Midbrain (tissue), 1 donor: ENCODE measurements around the gene ADAMTSL1.
A peak's percentile ranks its signal among the peaks of the same experiment; 100 is the strongest.
"Not testable (repeated sequence)": the region's sequence is repeated elsewhere in the genome, so short reads cannot be mapped to it uniquely, and the experiment has no call there.

ENCODE experiments used
- DNase-seq: peaks from one replicate; lab custom pipeline; 2025; lab: John Stamatoyannopoulos, UW

Gene ADAMTSL1

GRCh38 chr9:18863791-18864190 is 389.8 kb downstream of the ADAMTSL1 start:
- DNase-seq, result no peak

DNA sequence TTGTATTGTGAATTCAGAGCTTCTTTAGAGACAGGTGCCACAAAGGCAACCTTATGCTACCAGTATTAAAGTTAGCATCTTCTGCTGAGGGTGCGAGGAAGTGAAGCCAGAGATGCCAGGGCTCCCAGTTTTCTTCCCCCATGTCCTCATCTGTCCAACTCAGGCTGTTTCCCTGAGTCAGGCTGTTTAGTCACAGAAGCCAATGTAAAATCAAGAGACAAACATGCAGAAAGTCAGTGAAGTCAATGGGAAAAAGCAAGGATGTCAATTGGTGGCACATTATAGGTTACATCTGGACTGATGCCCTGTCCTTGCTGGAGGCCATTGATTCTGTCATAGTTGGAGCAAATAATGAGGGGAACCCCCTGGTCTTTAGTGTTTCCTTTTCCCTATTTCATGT is 390.6 kb downstream of the ADAMTSL1 start:
- DNase-seq, result no peak

DNA sequence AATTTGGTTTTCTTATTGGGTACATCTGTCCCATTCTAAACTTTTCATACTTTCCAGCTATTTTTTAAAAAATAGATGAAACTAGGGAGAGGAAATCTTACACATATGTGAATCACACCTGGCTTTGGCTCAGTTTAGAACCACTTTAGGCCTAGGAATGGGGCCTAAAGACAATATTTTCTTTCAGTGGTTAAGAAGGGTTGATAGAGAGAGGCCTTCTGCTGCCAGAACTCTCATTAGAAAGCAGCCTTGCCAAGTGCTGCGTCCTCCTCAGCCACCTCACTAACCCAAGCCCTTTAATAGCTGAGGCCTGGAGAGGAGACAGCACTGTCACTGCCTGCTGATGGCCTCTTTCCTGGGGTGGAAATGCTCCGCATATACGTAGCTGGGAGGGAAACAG is 391.6 kb downstream of the ADAMTSL1 start:
- DNase-seq, result no peak

GRCh38 chr9:18866121-18866831 is 392.3 kb downstream of the ADAMTSL1 start:
- no peak for DNase-seq

DNA sequence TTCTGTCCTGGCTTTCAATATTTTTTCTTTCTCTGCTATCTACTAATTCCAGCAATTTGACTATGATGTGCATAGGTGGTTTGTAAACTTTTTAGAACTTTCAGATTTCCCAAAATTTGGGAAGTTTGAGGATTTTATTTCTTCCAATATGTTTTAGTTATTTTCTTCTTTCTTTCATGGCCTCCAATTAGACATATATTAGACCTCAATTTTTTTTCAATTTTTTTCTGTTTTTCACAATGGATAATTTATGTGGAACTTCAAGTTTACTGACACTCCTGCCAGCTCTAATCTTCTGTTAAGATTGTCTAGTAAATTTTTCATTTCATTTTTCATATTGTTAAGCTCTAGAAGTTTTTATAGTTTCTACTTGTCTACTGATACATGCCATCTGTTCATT is 395.8 kb downstream of the ADAMTSL1 start:
- no peak for DNase-seq

DNA sequence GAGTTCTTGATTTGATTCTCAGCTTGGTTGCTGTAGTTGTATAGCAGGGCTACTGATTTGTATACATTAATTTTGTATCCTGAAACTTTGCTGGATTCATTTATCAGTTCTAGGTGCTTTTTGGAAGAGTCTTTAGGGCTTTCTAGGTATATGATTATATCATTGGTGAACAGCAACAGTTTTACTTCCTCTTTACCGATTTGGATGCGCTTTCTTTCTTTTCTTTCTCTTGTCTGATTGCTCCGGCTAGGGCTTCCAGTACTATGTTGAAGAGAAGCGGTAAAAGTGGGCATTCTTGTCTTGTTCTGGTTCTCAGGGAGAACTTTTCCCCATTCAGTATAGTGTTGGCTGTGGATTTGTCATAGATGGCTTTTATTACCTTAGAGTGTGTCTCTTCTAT is 400.1 kb downstream of the ADAMTSL1 start:
- DNase-seq, result no peak

DNA sequence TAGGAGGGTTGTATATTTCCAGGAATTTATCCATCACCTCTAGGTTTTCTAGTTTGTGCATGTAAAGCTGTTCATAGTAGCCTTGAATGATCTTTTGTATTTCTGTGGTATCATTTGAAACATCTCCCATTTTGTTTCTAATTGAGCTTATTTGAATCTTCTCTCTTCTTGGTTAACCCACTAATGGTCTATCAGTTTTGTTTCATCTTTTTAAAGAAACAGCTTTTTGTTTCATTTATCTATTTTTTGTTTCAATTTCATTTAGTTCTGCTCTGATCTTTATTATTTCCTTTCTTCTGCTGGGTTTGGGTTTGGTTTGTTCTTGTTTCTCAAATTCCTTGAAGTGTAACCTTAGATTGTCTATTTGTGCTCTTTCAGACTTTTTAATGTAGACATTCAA is 401.0 kb downstream of the ADAMTSL1 start:
- DNase-seq, result not testable (repeated sequence)

GRCh38 chr9:18877984-18878383 is 404.0 kb downstream of the ADAMTSL1 start:
- DNase-seq, result no peak

- DNase-seq, result peak; percentile 21
Measured at GRCh38 chr9:18881758-18882157, 407.8 kb downstream of the ADAMTSL1 start.

DNA sequence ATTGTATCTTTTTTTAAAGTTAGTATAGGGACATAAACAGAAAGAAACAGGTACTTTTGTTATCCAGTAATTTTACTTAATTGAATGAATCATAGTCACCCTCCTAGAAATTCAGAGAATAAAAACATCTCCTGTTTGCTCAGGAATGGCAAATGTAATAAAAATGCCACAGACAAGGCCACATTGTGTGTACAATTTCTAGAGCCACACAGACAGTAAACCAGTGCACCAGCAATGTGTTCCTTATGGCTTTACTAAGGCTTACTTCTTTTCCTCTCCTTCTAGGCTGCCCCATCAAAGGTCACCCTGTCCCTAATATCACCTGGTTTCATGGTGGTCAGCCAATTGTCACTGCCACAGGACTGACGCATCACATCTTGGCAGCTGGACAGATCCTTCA is 413.6 kb downstream of the ADAMTSL1 start:
- no peak for DNase-seq

- no peak for DNase-seq
Measured at GRCh38 chr9:18888290-18888689, 414.3 kb downstream of the ADAMTSL1 start.

DNA sequence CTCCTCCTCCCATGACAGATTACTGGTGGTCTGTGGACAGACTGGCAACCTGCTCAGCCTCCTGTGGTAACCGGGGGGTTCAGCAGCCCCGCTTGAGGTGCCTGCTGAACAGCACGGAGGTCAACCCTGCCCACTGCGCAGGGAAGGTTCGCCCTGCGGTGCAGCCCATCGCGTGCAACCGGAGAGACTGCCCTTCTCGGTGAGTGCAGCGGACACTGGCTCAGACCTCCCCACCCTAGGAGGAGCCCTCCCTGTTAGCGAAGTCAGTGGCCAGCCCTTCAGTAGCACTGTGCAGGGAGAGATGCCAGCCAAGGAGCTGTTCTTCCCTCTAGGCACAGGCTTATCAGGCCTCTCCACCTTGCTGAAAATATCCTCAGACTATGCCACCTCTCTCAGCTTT is 415.6 kb downstream of the ADAMTSL1 start:
- no peak for DNase-seq

GRCh38 chr9:18890372-18890771 is 416.4 kb downstream of the ADAMTSL1 start:
- DNase-seq, result no peak

DNA sequence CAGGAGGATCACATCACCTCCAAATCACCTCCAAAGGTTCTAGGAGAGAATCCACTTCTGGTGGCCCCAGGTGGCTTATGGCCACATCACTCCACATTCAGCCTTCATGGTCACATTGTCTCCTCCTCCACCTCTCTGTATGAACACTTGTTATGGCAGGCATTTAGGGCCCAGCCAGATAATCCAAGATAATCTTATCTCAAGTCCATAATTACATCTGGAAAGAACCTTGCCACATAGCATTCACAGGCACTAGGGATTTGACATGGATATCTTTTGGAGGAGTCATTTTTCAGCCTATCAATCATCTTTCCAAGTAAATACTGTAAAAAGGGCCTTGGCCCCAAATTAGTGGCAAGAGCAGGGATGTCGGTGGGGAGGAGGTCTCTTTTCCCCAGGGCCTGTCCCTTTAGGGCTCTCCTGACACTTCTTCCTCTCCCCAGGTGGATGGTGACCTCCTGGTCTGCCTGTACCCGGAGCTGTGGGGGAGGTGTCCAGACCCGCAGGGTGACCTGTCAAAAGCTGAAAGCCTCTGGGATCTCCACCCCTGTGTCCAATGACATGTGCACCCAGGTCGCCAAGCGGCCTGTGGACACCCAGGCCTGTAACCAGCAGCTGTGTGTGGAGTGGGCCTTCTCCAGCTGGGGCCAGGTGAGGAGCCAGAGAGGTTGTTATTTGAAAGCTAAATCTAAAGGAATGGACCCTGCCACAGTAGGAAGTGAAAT is 418.2 kb downstream of the ADAMTSL1 start:
- DNase-seq, result no peak

DNA sequence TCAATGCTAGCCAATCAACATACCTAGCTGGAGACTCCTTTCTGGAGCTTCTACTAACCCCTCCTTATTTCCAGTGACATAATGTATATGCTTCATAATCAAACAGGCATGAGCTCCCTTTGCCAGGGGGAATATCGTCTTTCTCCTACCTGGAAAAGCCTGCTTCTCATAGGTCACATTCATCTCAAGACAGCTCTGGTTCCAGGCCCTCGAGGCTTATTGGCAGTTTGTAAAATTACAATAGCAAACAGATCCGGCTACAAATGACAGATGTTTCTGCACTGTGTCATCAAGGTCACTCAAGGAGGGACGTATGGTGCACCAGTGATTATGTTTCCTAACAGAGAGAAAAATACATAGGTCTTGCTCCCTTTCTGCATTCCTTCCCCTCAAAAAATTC is 419.1 kb downstream of the ADAMTSL1 start:
- no peak for DNase-seq

DNA sequence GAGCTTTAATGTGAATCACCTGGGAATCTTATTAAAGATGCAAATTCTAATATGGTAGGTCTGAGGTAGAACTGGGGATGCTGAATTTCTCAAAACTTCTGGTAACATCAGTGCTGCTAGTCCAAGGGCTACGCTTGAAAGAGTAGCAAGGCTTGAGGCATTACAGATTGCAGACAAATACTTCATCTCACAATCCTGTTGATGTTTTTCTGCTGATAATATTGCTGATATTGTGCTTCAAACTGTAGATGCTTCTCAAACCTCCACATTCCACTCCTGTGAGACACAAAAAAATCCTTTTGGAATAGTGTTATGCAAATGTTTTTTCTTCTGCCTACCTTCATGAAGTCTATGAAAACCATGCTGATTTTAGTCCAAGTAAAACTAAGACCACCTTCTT is 419.5 kb downstream of the ADAMTSL1 start:
- DNase-seq, result no peak

DNA sequence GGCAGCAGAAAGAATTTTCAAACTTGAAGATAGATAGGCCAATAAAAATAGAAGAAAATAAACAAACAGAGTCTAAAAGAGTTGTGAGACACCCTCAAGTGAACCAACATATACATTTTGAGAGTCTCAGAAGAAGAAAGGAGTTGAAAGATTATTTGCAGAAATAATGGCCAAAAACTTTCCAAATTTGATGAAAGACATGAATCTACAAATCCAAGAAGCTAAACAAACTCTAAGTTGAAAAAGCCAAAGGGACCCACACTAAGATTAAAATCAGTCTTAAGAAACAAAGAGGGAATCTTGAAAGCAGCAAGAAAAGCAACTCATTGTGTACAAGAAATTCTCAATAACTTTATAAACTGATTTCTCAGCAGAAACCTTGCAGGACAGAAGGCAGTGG is 422.1 kb downstream of the ADAMTSL1 start:
- no peak for DNase-seq

DNA sequence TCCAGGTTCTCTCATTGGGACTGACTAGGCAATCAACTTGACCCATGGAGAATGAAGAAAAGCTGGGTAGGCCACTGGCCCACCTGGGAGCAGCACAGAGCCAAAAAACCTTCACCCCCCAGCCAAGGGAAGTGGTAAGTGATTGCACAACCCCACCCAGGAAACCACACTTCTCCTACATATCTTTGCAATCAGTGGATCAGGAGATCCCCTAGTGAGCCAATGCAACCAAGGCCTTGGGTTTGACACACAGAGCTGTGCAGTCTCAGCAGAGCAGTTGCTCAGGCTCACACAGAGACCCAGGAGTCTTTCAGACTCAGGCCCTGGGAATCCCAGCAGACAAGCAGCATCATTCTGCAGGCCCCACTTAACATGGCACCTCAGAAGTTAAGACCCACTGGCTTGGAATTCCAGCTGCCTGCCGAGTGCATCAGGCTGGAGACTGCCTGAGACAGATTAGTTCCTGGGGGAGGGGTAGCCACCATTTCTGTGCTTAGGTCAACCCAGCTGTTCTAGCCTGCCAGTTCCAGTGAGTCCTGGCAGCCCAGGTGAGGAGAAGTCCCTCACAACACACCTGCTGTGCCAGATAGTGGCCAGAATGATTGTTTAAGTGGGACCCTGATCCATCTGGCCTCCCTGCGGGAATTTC is 422.7 kb downstream of the ADAMTSL1 start:
- no peak for DNase-seq

DNA sequence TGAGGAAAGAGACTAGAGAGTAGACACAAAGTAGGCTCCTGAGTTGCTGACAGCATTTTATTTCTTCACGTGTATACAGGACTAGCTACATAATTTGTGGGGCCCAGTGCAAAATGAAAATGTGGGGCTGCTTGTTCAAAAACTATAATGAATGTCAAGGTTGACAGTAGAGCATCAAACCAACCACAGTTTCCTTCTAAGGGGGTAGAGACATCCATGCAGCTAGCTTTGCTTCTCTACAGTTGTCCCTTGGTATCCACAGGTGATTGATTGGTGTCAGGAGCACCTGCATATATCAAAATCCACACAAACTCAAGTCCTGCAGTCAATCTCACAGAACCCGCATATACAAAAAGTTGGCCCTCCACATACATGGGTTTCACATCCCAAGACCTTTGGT is 429.5 kb downstream of the ADAMTSL1 start:
- no peak for DNase-seq

DNA sequence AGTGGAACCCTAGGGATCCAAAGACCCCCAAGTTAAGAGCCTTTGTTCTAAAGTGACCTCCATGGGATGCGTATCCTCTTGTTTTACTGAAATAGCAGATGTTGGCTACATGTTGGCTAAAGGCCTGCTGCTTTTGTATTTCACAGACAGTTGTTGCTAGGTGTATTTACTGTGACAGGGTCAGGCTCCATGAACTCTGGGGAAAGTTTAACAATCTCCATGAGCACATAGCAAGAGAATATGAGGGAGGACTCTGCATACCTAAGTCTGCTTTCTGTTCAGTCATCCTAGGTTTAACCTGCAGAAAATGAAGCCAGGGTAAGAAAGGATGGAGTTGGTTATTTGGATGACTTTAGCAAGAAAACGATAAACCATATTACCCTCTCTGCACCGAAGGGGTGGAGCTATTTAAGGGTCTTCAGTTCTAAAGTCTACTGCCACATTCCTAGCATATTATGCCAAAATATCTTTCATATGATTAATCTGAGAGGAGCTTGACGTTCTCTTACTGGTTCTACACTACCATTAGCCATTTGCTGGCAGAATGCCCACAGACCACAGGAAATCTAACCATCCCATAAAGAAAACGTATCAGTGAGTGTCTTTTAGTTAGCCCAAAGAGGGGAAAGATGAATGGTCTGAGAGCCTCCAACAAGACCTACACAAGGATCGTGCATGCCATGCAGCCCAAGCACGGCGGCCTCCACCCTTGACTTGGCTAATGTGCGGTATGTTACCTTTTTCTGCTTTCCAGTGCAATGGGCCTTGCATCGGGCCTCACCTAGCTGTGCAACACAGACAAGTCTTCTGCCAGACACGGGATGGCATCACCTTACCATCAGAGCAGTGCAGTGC is 431.3 kb downstream of the ADAMTSL1 start:
- no peak for DNase-seq

GRCh38 chr9:18905883-18906629 is 432.1 kb downstream of the ADAMTSL1 start:
- DNase-seq, result no peak
